ENCODE measurements around the gene MYO16.
A peak's percentile ranks its signal among the peaks of the same experiment; 100 is the strongest.

Gene MYO16

DNA sequence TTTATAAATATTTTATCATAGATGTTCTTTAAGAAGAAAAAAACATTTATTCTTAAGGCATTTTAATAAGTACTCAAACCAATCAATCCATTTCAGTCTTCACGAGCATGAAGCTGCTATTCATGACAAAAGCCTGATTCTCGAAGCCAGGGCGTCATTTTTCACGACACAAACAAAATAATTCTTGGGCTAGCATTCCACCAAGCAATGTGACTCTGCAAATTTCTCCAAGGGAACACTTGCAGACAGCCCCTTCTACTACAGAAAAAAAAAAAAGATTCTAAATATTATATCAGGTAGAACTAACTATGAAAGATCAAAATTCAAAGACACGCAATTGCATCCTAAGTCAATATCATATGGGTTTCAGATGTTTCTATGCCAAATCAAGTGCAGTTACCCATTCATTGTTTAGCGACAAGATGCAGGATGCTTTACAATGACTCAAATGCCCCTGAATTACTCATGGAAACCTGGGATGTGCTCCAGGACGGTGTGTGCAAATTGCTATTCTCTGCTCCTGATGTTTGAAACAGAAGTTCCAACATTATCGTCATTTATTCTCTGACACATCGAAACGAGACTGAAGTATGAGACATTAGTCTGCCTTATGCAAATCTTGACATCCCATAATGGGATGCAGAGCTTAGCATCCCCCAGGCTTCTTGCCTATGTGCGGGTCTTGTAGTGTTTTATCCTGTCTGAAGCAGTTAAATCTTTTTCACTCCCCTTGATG, 517.7 kb downstream of the MYO16 start:
- DNase-seq (ENCODE audit: low spot score) (no peak), ATAC-seq (ENCODE audit: low read depth) (peak; percentile 63)
- TF ChIP-seq, protein P1, sequence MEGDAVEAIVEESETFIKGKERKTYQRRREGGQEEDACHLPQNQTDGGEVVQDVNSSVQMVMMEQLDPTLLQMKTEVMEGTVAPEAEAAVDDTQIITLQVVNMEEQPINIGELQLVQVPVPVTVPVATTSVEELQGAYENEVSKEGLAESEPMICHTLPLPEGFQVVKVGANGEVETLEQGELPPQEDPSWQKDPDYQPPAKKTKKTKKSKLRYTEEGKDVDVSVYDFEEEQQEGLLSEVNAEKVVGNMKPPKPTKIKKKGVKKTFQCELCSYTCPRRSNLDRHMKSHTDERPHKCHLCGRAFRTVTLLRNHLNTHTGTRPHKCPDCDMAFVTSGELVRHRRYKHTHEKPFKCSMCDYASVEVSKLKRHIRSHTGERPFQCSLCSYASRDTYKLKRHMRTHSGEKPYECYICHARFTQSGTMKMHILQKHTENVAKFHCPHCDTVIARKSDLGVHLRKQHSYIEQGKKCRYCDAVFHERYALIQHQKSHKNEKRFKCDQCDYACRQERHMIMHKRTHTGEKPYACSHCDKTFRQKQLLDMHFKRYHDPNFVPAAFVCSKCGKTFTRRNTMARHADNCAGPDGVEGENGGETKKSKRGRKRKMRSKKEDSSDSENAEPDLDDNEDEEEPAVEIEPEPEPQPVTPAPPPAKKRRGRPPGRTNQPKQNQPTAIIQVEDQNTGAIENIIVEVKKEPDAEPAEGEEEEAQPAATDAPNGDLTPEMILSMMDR (IDR thresholded peaks at IDR 0.05; ENCODE audit: poor library complexity, severe bottlenecking) = no peak
- H3K4me1 ChIP-seq (ENCODE audit: insufficient read depth, poor library complexity, severe bottlenecking) = peaks cover 44% of the 10 kb centered on the region
- no peak overlapping the region for H3K4me3 ChIP-seq (ENCODE audit: severe bottlenecking)
- H3K36me3 ChIP-seq (ENCODE audit: low read depth) = no peaks in the 10 kb centered on the region
- no peaks in the 10 kb centered on the region for H3K9me3 ChIP-seq (ENCODE audit: severe bottlenecking)
- peak overlapping the region; percentile 100 for H3K27ac ChIP-seq (ENCODE audit: poor library complexity, severe bottlenecking)
- no peaks in the 10 kb centered on the region for H3K27me3 ChIP-seq (ENCODE audit: insufficient read depth, poor library complexity, severe bottlenecking)

DNA sequence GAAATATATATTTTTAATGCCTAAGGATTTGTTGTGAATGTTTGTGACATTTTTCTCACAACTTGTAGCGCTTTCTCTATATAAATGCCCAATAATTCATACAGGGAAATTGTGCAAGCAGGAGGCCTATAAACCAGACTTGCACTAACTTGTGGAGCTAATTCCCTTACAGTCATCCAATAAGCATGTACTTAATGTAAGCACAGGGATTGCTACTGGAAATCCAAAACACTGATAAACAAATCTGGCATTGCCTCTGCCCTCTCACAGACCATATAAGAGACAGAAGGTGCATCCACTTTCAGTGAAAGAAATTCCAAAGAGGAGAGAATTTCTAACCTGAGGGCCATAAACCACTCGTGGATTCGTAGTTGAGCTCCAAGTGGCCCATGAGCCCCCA, 518.8 kb downstream of the MYO16 start:
- TF ChIP-seq, protein P1 (IDR thresholded peaks at IDR 0.05; ENCODE audit: poor library complexity, severe bottlenecking) = no peak
- no peaks in the 10 kb centered on the region for H3K36me3 ChIP-seq (ENCODE audit: low read depth)
- no peaks in the 10 kb centered on the region for H3K9me3 ChIP-seq (ENCODE audit: severe bottlenecking)
- ATAC-seq (ENCODE audit: low read depth) = peak; percentile 75
- peaks cover 46% of the 10 kb centered on the region for H3K4me1 ChIP-seq (ENCODE audit: insufficient read depth, poor library complexity, severe bottlenecking)
- H3K27ac ChIP-seq (ENCODE audit: poor library complexity, severe bottlenecking) = peak overlapping the region; percentile 100
- no peak overlapping the region for H3K4me3 ChIP-seq (ENCODE audit: severe bottlenecking)
- no peak for DNase-seq (ENCODE audit: low spot score)
- H3K27me3 ChIP-seq (ENCODE audit: insufficient read depth, poor library complexity, severe bottlenecking) = no peaks in the 10 kb centered on the region

DNA sequence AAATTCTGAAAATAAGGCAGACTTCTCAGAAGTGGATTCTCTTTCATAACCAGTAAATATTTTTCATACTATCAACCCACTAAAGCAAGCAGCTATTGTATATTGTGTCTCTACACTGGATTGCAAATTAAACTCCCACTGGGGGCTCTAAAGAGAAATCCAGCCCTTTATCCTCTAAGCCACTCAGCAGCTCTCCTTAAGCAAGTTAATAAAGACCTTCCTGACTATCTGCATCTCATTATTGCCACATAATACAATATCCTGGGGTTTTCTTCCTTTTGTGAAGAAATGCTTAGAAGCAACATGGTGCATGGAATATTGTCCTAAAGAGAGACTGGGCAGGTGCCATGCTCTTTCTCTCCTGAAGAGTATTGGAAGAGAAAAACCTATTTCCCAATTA, 521.3 kb downstream of the MYO16 start:
- Histone ChIP-seq H3K27ac (ENCODE audit: poor library complexity, severe bottlenecking) (peak overlapping the region; percentile 100), H3K4me1 (ENCODE audit: insufficient read depth, poor library complexity, severe bottlenecking) (peaks cover 64% of the 10 kb centered on the region)
- no peak for ATAC-seq (ENCODE audit: low read depth)

DNA sequence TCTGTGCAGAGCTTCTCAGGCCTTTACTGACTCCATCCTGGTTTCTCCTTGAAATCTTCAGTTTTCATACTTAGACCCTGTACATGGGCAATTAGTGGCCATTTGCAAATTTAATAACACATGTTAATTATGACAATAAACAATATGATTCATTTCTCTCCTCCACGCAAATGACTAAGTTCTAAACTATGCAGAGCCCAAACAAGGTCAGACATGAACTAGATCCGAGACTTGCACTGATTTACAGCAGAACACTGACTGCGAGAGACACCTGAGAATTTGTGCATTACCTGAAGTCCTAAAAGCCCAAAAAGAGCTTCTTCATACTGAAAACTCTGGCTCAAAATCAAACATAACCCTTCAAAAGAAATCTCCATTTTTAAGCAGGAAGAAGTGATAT, 521.8 kb downstream of the MYO16 start:
- Histone ChIP-seq H3K27ac (ENCODE audit: poor library complexity, severe bottlenecking) (peak overlapping the region; percentile 100), H3K36me3 (ENCODE audit: low read depth) (no peaks in the 10 kb centered on the region), H3K4me1 (ENCODE audit: insufficient read depth, poor library complexity, severe bottlenecking) (peaks cover 65% of the 10 kb centered on the region), H3K4me3 (ENCODE audit: severe bottlenecking) (no peak overlapping the region), H3K9me3 (ENCODE audit: severe bottlenecking) (no peaks in the 10 kb centered on the region), H3K27me3 (ENCODE audit: insufficient read depth, poor library complexity, severe bottlenecking) (no peaks in the 10 kb centered on the region)
- no peak for DNase-seq (ENCODE audit: low spot score)
- ATAC-seq (ENCODE audit: low read depth) = peak; percentile 24; the same call in 1 of the 3 replicates
- TF ChIP-seq, protein P1 (IDR thresholded peaks at IDR 0.05; ENCODE audit: poor library complexity, severe bottlenecking) = no peak

More for the DNA sequence above, 521.3 kb downstream of the MYO16 start:
- TF ChIP-seq, protein P1 (IDR thresholded peaks at IDR 0.05; ENCODE audit: poor library complexity, severe bottlenecking) = no peak
- no peak overlapping the region for H3K4me3 ChIP-seq (ENCODE audit: severe bottlenecking)
- no peaks in the 10 kb centered on the region for H3K36me3 ChIP-seq (ENCODE audit: low read depth)
- no peaks in the 10 kb centered on the region for H3K9me3 ChIP-seq (ENCODE audit: severe bottlenecking)
- DNase-seq (ENCODE audit: low spot score) = no peak
- no peaks in the 10 kb centered on the region for H3K27me3 ChIP-seq (ENCODE audit: insufficient read depth, poor library complexity, severe bottlenecking)

- Histone ChIP-seq H3K36me3 (ENCODE audit: low read depth) (no peaks in the 10 kb centered on the region), H3K27me3 (ENCODE audit: insufficient read depth, poor library complexity, severe bottlenecking) (no peaks in the 10 kb centered on the region), H3K9me3 (ENCODE audit: severe bottlenecking) (no peaks in the 10 kb centered on the region), H3K27ac (ENCODE audit: poor library complexity, severe bottlenecking) (peak overlapping the region; percentile 100), H3K4me3 (ENCODE audit: severe bottlenecking) (no peak overlapping the region), H3K4me1 (ENCODE audit: insufficient read depth, poor library complexity, severe bottlenecking) (peaks cover 64% of the 10 kb centered on the region)
- ATAC-seq (ENCODE audit: low read depth) (no peak), DNase-seq (ENCODE audit: low spot score) (no peak)
- TF ChIP-seq, protein P1 (IDR thresholded peaks at IDR 0.05; ENCODE audit: poor library complexity, severe bottlenecking) = no peak
Measured at GRCh38 chr13:109151696-109152095, 522.3 kb downstream of the MYO16 start.
